SK-N-SH treated with all-trans-retinoic acid at 6 μM for 48 hours (cell line): ENCODE data around the gene MALRD1.

Source experiments
- ATAC-seq: fragments of 200-7000 bp; cut with Tn5 transposase; 3 replicates; pipeline ENCODE4 v1.9.1; 2020; ENCODE audit warnings: mild to moderate bottlenecking, moderate library complexity
- ARNTL ChIP-seq: fragments of 450-650 bp; formaldehyde crosslinking; IDR thresholded peaks from 2 replicates; pipeline ENCODE4 v1.5.0; 2020; ENCODE audit warnings: low read depth, mild to moderate bottlenecking, moderate library complexity, borderline replicate concordance
- BACH2 ChIP-seq: fragments of 250-450 bp; sonication (Bioruptor Pico); IDR thresholded peaks from 2 replicates; pipeline ENCODE4 v1.9.0; 2021; ENCODE audit warnings: mild to moderate bottlenecking, borderline replicate concordance
- CREB5 ChIP-seq: fragments of 250-450 bp; sonication (Bioruptor Pico); IDR thresholded peaks from 2 replicates; pipeline ENCODE4 v1.5.1; 2020; ENCODE audit warnings: low read depth, mild to moderate bottlenecking, moderate library complexity
- CSDC2 ChIP-seq: fragments of 250-450 bp; sonication (Bioruptor Pico); IDR thresholded peaks from 2 replicates; pipeline ENCODE4 v1.5.0; 2020; ENCODE audit warnings: mild to moderate bottlenecking, moderate library complexity
- CSRNP3 ChIP-seq: fragments of 250-450 bp; sonication (Bioruptor Pico); IDR thresholded peaks from 2 replicates; pipeline ENCODE4 v1.5.1; 2021; ENCODE audit warnings: mild to moderate bottlenecking, moderate library complexity
- ESRRG ChIP-seq: fragments of 250-450 bp; sonication (Bioruptor Pico); IDR thresholded peaks from 2 replicates; pipeline ENCODE4 v1.6.1; 2021; ENCODE audit warnings: mild to moderate bottlenecking
- GLIS3 ChIP-seq: fragments of 250-450 bp; sonication (Bioruptor Pico); IDR thresholded peaks from 2 replicates; pipeline ENCODE4 v1.5.0; 2020; ENCODE audit warnings: mild to moderate bottlenecking, moderate library complexity
- ISL1 ChIP-seq: fragments of 250-450 bp; sonication (Bioruptor Pico); IDR thresholded peaks from 2 replicates; pipeline ENCODE4 v2.1.2; 2022; ENCODE audit warnings: mild to moderate bottlenecking, moderate library complexity
- OSR1 ChIP-seq: fragments of 250-450 bp; sonication (Bioruptor Pico); IDR thresholded peaks from 2 replicates; pipeline ENCODE4 v1.8.0; 2022; ENCODE audit warnings: moderate library complexity, mild to moderate bottlenecking, inconsistent platforms
- PATZ1 ChIP-seq: fragments of 250-450 bp; sonication (Bioruptor Pico); IDR thresholded peaks from 2 replicates; pipeline ENCODE4 v1.8.0; 2020; ENCODE audit warnings: mild to moderate bottlenecking, moderate library complexity, borderline replicate concordance
- PPARA ChIP-seq: fragments of 250-450 bp; sonication (Bioruptor Pico); IDR thresholded peaks from 2 replicates; pipeline ENCODE4 v1.5.0; 2020; ENCODE audit warnings: mild to moderate bottlenecking, borderline replicate concordance
- RARB ChIP-seq: fragments of 250-450 bp; sonication (Bioruptor Pico); IDR thresholded peaks from 2 replicates; pipeline ENCODE4 v1.8.0; 2021; ENCODE audit warnings: mild to moderate bottlenecking, moderate library complexity
- SNAI2 ChIP-seq: fragments of 250-450 bp; sonication (Bioruptor Pico); IDR thresholded peaks from 2 replicates; pipeline ENCODE4 v1.5.0; 2020; ENCODE audit warnings: mild to moderate bottlenecking, moderate library complexity
- TCF4 ChIP-seq: fragments of 250-450 bp; sonication (Bioruptor Pico); IDR thresholded peaks from 2 replicates; pipeline ENCODE4 v1.8.0; 2021; ENCODE audit warnings: mild to moderate bottlenecking, moderate library complexity, borderline replicate concordance
- TOX ChIP-seq: fragments of 250-450 bp; sonication (Bioruptor Pico); IDR thresholded peaks from 2 replicates; pipeline ENCODE4 v1.8.0; 2021; ENCODE audit warnings: mild to moderate bottlenecking, moderate library complexity, borderline replicate concordance
- TSHZ2 ChIP-seq: fragments of 250-450 bp; sonication (Bioruptor Pico); IDR thresholded peaks from 2 replicates; pipeline ENCODE4 v1.5.0; 2020; ENCODE audit warnings: mild to moderate bottlenecking, moderate library complexity
- ZC3H10 ChIP-seq: fragments of 250-450 bp; sonication (Bioruptor Pico); IDR thresholded peaks from 2 replicates; pipeline ENCODE4 v1.5.1; 2021; ENCODE audit warnings: mild to moderate bottlenecking, moderate library complexity
- ZFP3 ChIP-seq: fragments of 250-450 bp; sonication (Bioruptor Pico); IDR thresholded peaks from 2 replicates; pipeline ENCODE4 v1.5.0; 2020; ENCODE audit warnings: mild to moderate bottlenecking, moderate library complexity
- ZFP30 ChIP-seq: fragments of 450-650 bp; formaldehyde crosslinking; IDR thresholded peaks from 2 replicates; pipeline ENCODE4 v1.5.0; 2022; ENCODE audit warnings: mild to moderate bottlenecking, moderate library complexity
- ZNF70 ChIP-seq: fragments of 450-650 bp; formaldehyde crosslinking; IDR thresholded peaks from 2 replicates; pipeline ENCODE4 v1.5.0; 2020; ENCODE audit warnings: mild to moderate bottlenecking, moderate library complexity
- ZNF8 ChIP-seq: fragments of 450-650 bp; formaldehyde crosslinking; IDR thresholded peaks from 2 replicates; pipeline ENCODE4 v1.5.0; 2020; ENCODE audit warnings: mild to moderate bottlenecking, moderate library complexity

The MALRD1 gene

GRCh38 chr10:19212590-19212989 lies 164.0 kb downstream of the MALRD1 start:
- ATAC-seq, result no peak
- TF ChIP-seq ZC3H10 (CRISPR knock-in tag) (no peak), ZFP30 (CRISPR knock-in tag) (no peak), TOX (CRISPR knock-in tag) (no peak), ISL1 (CRISPR knock-in tag) (no peak), CREB5 (CRISPR knock-in tag) (no peak), RARB (CRISPR knock-in tag) (no peak), SNAI2 (CRISPR knock-in tag) (no peak), ZNF70 (CRISPR knock-in tag) (no peak), PPARA (CRISPR knock-in tag) (no peak), TSHZ2 (CRISPR knock-in tag) (no peak), ESRRG (CRISPR knock-in tag) (no peak), CSDC2 (CRISPR knock-in tag) (no peak), GLIS3 (CRISPR knock-in tag) (no peak), OSR1 (no peak), PATZ1 (CRISPR knock-in tag) (no peak), ARNTL (no peak), TCF4 (CRISPR knock-in tag) (no peak), ZFP3 (CRISPR knock-in tag) (no peak), BACH2 (CRISPR knock-in tag) (no peak)
- TF ChIP-seq, all 23 proteins: peak for 0

GRCh38 chr10:19221216-19221615 lies 172.6 kb downstream of the MALRD1 start:
- TF ChIP-seq BACH2 (CRISPR knock-in tag) (no peak), ZNF70 (CRISPR knock-in tag) (no peak), ZNF8 (CRISPR knock-in tag) (no peak), TOX (CRISPR knock-in tag) (no peak)
- ATAC-seq, result no peak

- no peak for TF ChIP-seq CREB5 (CRISPR knock-in tag)
- TF ChIP-seq CSRNP3 (CRISPR knock-in tag), result no peak
- TF ChIP-seq ARNTL, result no peak
- TF ChIP-seq BACH2 (CRISPR knock-in tag), result no peak
- TF ChIP-seq ZC3H10 (CRISPR knock-in tag), result no peak
- no peak for TF ChIP-seq SNAI2 (CRISPR knock-in tag)
- TF ChIP-seq TCF4 (CRISPR knock-in tag), result no peak
- TF ChIP-seq ZFP3 (CRISPR knock-in tag), result no peak
- no peak for TF ChIP-seq CSDC2 (CRISPR knock-in tag)
- TF ChIP-seq PATZ1 (CRISPR knock-in tag), result no peak
- no peak for TF ChIP-seq OSR1
- no peak for TF ChIP-seq GLIS3 (CRISPR knock-in tag)
- TF ChIP-seq ISL1 (CRISPR knock-in tag), result no peak
- no peak for TF ChIP-seq ZFP30 (CRISPR knock-in tag)
- TF ChIP-seq TSHZ2 (CRISPR knock-in tag), result no peak
- TF ChIP-seq RARB (CRISPR knock-in tag), result no peak
- no peak for TF ChIP-seq PPARA (CRISPR knock-in tag)
- no peak for TF ChIP-seq ESRRG (CRISPR knock-in tag)
- ATAC-seq, result no peak
These were observed 177.4 kb downstream of the MALRD1 start for GRCh38 chr10:19226025-19226424.
